ENCODE data around the gene NHSL2. TPM values are rescaled to one million over a fixed set of nuclear protein-coding genes. Genes with fewer than 3 reads are reported as not detected.
A peak's percentile ranks its signal among the peaks of the same experiment; 100 is the strongest.

NHSL2 gene
- total and polyA plus RNA-seq, 10 donors: 0.24 to 20.8 (median 10.1) TPM

GRCh38 chrX:72126048-72126415 lies 215.4 kb downstream of the NHSL2 start:
- no peak for DNase-seq
- no peak overlapping the region for H3K4me3 ChIP-seq
- H3K4me1 ChIP-seq: peaks cover 0 to 72% (median 46%) of the 10 kb centered on the region in 6 donors
- H3K36me3 ChIP-seq: no peaks in the 10 kb centered on the region
- peaks cover 0 to 38% (median 0%) of the 10 kb centered on the region in 7 donors for H3K27me3 ChIP-seq (replicated peaks in 1 of 7)
- intact Hi-C loops (cut with DNase I; ENCODE audit: low total_unique reads): loop anchor here (5.0 kb wide), 1 partner anchor 109 kb away; no protein-coding TSS in a partner anchor
- WGBS, 5 donors: 13 to 41% (median 40%) methylated on average over 2 to 3 of the region's 3 CpGs
- peak overlapping the region in 5 of 8 donors; percentile 21 to 88 (median 50) for H3K27ac ChIP-seq
- TF ChIP-seq CTCF (IDR thresholded peaks at IDR 0.05 in 8 of 11, conservative IDR thresholded peaks at IDR 0.05 in 3 of 11): no peak
- no peak for TF ChIP-seq POLR2AphosphoS5 (IDR thresholded peaks at IDR 0.05)
- no peak for TF ChIP-seq POLR2A (IDR thresholded peaks at IDR 0.05)
- no peaks in the 10 kb centered on the region for H3K9me3 ChIP-seq

GRCh38 chrX:72126539-72127140 lies 216.0 kb downstream of the NHSL2 start:
- no peaks in the 10 kb centered on the region for H3K36me3 ChIP-seq
- intact Hi-C loops (cut with DNase I; ENCODE audit: low total_unique reads): loop anchor here (5.0 kb wide), 1 partner anchor 109 kb away; no protein-coding TSS in a partner anchor
- H3K9me3 ChIP-seq: no peaks in the 10 kb centered on the region
- DNase-seq: peak; percentile 93
- peaks cover 0 to 42% (median 3%) of the 10 kb centered on the region in 7 donors for H3K27me3 ChIP-seq (replicated peaks in 1 of 7)
- peak overlapping the region in 4 of 8 donors; percentile 21 to 88 (median 47) for H3K27ac ChIP-seq
- H3K4me3 ChIP-seq: no peak overlapping the region
- no peak for TF ChIP-seq POLR2A (IDR thresholded peaks at IDR 0.05)
- TF ChIP-seq CTCF (IDR thresholded peaks at IDR 0.05 in 8 of 11, conservative IDR thresholded peaks at IDR 0.05 in 3 of 11): peak; percentile 79 to 94 (median 89)
- WGBS, 5 donors: 16 to 47% (median 21%) methylated on average over 3 to 9 of the region's 9 CpGs
- peaks cover 0 to 71% (median 43%) of the 10 kb centered on the region in 6 donors for H3K4me1 ChIP-seq

GRCh38 chrX:72127332-72127731 lies 216.7 kb downstream of the NHSL2 start:
- intact Hi-C loops (cut with DNase I; ENCODE audit: low total_unique reads): loop anchor here (5.0 kb wide), 1 partner anchor 110 kb away; no protein-coding TSS in a partner anchor
- DNase-seq: no peak
- Histone ChIP-seq H3K36me3 (no peaks in the 10 kb centered on the region), H3K27ac (no peak overlapping the region), H3K4me1 (peaks cover 0 to 68% (median 40%) of the 10 kb centered on the region in 6 donors), H3K4me3 (no peak overlapping the region), H3K9me3 (no peaks in the 10 kb centered on the region), H3K27me3 (replicated peaks in 1 of 7) (peaks cover 0 to 49% (median 7%) of the 10 kb centered on the region in 7 donors)
- 40 to 62% (median 44%) methylated on average over 2 to 3 of the region's 3 CpGs for WGBS, 5 donors
- TF ChIP-seq POLR2A (IDR thresholded peaks at IDR 0.05) (no peak), CTCF (IDR thresholded peaks at IDR 0.05 in 8 of 11, conservative IDR thresholded peaks at IDR 0.05 in 3 of 11) (no peak)

GRCh38 chrX:72128183-72128834 lies 217.7 kb downstream of the NHSL2 start:
- intact Hi-C loops (cut with DNase I; ENCODE audit: low total_unique reads): loop anchor here (5.0 kb wide), 1 partner anchor 111 kb away; no protein-coding TSS in a partner anchor
- Histone ChIP-seq H3K4me3 (no peak overlapping the region), H3K9me3 (no peaks in the 10 kb centered on the region), H3K27me3 (replicated peaks in 1 of 7) (peaks cover 0 to 54% (median 8%) of the 10 kb centered on the region in 7 donors), H3K36me3 (peaks cover 0 to 7% (median 0%) of the 10 kb centered on the region in 6 donors), H3K4me1 (peaks cover 0 to 61% (median 33%) of the 10 kb centered on the region in 6 donors), H3K27ac (no peak overlapping the region)
- no peak for DNase-seq
- WGBS, 5 donors: 68 to 94% (median 89%) methylated on average over 3 to 4 of the region's 4 CpGs
- TF ChIP-seq CTCF (IDR thresholded peaks at IDR 0.05 in 8 of 11, conservative IDR thresholded peaks at IDR 0.05 in 3 of 11) (no peak), POLR2AphosphoS5 (IDR thresholded peaks at IDR 0.05) (no peak), POLR2A (IDR thresholded peaks at IDR 0.05) (no peak)

Data from spleen (tissue), 11 donors.